ENCODE results near the gene ANKH. TPM values are rescaled to one million over a fixed set of nuclear protein-coding genes. Genes with fewer than 3 reads are reported as not detected.

ANKH gene
- total and polyA plus RNA-seq, 2 donors (not counting 1 experiment from before 2014, with no cell fraction given), result 13.7 to 71.1 TPM

DNA sequence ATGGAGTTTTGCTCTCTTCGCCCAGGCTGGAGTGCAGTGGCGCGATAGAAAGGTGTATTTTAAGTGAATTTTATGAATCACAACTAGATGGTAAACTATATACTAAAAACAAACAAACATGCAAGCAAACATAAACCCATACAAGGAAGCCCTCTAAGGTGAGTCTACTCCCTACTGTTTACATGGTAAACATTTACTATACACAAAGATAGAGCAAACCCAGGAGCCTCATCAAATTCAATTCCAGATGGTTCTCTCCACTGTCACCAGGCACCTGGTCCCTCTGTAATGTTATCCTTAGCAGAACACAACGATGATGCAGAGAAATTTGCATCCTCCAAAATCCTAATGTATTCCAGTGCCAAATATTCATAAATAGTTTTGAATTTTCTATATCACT, 17.9 kb downstream of the ANKH start:
- Histone ChIP-seq H3K4me2 (replicated peaks; ENCODE audit: low read depth, low read length, poor library complexity, severe bottlenecking) (no peak overlapping the region), H3K79me2 (ENCODE audit: control insufficient read depth, insufficient read depth, low read length) (peaks cover 15% of the 10 kb centered on the region), H3K27me3 (replicated peaks in 1 of 4; ENCODE audit: control extremely low read depth in 1 of 4, control insufficient read depth in 3 of 4, insufficient read depth in 4 of 4, low read length in 3 of 4) (no peaks in the 10 kb centered on the region), H3K27ac (ENCODE audit: low read length in 2 of 2) (no peak overlapping the region), H3K9ac (ENCODE audit: low read length) (no peak overlapping the region), H3K9me3 (ENCODE audit: control extremely low read depth in 1 of 3, control insufficient read depth in 2 of 3, insufficient read depth in 1 of 3, low read length in 2 of 3) (no peaks in the 10 kb centered on the region), H2AFZ (ENCODE audit: insufficient read depth, low read depth, low read length, poor library complexity, severe bottlenecking) (no peak overlapping the region), H4K20me1 (ENCODE audit: control insufficient read depth, insufficient read depth, low read length, poor library complexity, severe bottlenecking) (no peaks in the 10 kb centered on the region), H3K4me1 (ENCODE audit: control insufficient read depth in 2 of 2, insufficient read depth in 2 of 2, low read length in 2 of 2) (peaks cover 8 to 9% of the 10 kb centered on the region in 2 donors), H3K36me3 (replicated peaks in 1 of 2; ENCODE audit: control extremely low read depth in 1 of 2, control insufficient read depth in 1 of 2, extremely low read depth in 1 of 2, insufficient read depth in 2 of 2, low read length in 1 of 2) (no peaks in the 10 kb centered on the region), H3K4me3 (ENCODE audit: control extremely low read depth in 1 of 5, extremely low read depth in 1 of 5, insufficient read depth in 1 of 5, low read depth in 2 of 5, low read length in 4 of 5) (no peak overlapping the region)
- CTCF ChIA-PET, result no interaction called here
- no peak for TF ChIP-seq EZH2 (IDR thresholded peaks at IDR 0.05; ENCODE audit: borderline replicate concordance, insufficient read depth, low read depth, low read length, poor library complexity, severe bottlenecking)
- TF ChIP-seq, protein P1, sequence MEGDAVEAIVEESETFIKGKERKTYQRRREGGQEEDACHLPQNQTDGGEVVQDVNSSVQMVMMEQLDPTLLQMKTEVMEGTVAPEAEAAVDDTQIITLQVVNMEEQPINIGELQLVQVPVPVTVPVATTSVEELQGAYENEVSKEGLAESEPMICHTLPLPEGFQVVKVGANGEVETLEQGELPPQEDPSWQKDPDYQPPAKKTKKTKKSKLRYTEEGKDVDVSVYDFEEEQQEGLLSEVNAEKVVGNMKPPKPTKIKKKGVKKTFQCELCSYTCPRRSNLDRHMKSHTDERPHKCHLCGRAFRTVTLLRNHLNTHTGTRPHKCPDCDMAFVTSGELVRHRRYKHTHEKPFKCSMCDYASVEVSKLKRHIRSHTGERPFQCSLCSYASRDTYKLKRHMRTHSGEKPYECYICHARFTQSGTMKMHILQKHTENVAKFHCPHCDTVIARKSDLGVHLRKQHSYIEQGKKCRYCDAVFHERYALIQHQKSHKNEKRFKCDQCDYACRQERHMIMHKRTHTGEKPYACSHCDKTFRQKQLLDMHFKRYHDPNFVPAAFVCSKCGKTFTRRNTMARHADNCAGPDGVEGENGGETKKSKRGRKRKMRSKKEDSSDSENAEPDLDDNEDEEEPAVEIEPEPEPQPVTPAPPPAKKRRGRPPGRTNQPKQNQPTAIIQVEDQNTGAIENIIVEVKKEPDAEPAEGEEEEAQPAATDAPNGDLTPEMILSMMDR (IDR thresholded peaks at IDR 0.05), result no peak
- POLR2A ChIA-PET, result no interaction called here
- H3K4me3 Mint-ChIP-seq, result no peak overlapping the region
- no peaks in the 10 kb centered on the region for H3K27me3 Mint-ChIP-seq
- no peak overlapping the region for H3K27ac Mint-ChIP-seq
- DNase-seq (no peak), ATAC-seq (ENCODE audit: low read depth) (no peak)
- no CpG with 5 or more reads among the region's 4 CpGs for WGBS (ENCODE audit: insufficient coverage)
- H3K9me3 Mint-ChIP-seq (ENCODE audit: insufficient read depth), result no peaks in the 10 kb centered on the region
- intact Hi-C loops (cut with micrococcal nuclease), result no loop called here
- H3K4me1 Mint-ChIP-seq, result peaks cover 21% of the 10 kb centered on the region

DNA sequence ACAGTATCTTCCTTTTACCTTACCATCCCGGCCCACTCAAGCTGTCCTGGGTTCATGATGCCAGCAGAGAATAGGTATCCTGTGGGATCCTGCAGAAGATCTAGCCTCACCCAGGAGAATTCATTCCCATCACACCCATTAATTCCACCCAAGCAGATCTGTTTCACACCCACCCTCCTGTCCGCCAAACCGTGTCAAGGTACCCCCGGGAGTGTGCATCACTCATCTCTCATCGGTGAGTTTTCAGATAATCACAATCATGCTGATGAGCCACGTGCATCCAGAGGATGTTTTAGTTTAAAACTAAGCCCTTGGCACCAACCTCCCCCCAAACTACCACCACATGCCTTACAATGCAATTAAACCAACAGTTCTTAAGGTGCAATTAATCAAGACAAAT, 18.8 kb downstream of the ANKH start:
- ATAC-seq (ENCODE audit: low read depth) (no peak), DNase-seq (no peak)
- no peak overlapping the region for H3K4me2 ChIP-seq (replicated peaks; ENCODE audit: low read depth, low read length, poor library complexity, severe bottlenecking)
- H3K4me1 ChIP-seq (ENCODE audit: control insufficient read depth in 2 of 2, insufficient read depth in 2 of 2, low read length in 2 of 2), result peaks cover 8 to 9% of the 10 kb centered on the region in 2 donors
- H2AFZ ChIP-seq (ENCODE audit: insufficient read depth, low read depth, low read length, poor library complexity, severe bottlenecking), result no peak overlapping the region
- intact Hi-C loops (cut with micrococcal nuclease), result no loop called here
- no peaks in the 10 kb centered on the region for H4K20me1 ChIP-seq (ENCODE audit: control insufficient read depth, insufficient read depth, low read length, poor library complexity, severe bottlenecking)
- H3K9me3 ChIP-seq (ENCODE audit: control extremely low read depth in 1 of 3, control insufficient read depth in 2 of 3, insufficient read depth in 1 of 3, low read length in 2 of 3), result no peaks in the 10 kb centered on the region
- no peaks in the 10 kb centered on the region for H3K27me3 ChIP-seq (replicated peaks in 1 of 4; ENCODE audit: control extremely low read depth in 1 of 4, control insufficient read depth in 3 of 4, insufficient read depth in 4 of 4, low read length in 3 of 4)
- Mint-ChIP-seq H3K4me3 (no peak overlapping the region), H3K27ac (no peak overlapping the region), H3K27me3 (no peaks in the 10 kb centered on the region), H3K4me1 (peaks cover 21% of the 10 kb centered on the region), H3K9me3 (ENCODE audit: insufficient read depth) (no peaks in the 10 kb centered on the region)
- no peaks in the 10 kb centered on the region for H3K36me3 ChIP-seq (replicated peaks in 1 of 2; ENCODE audit: control extremely low read depth in 1 of 2, control insufficient read depth in 1 of 2, extremely low read depth in 1 of 2, insufficient read depth in 2 of 2, low read length in 1 of 2)
- CTCF ChIA-PET, result interaction anchor here (0.8 kb wide), 1 partner anchor 17 kb away, joined by 3 read pairs; no protein-coding TSS in a partner anchor
- POLR2A ChIA-PET, result no interaction called here
- H3K9ac ChIP-seq (ENCODE audit: low read length), result no peak overlapping the region
- TF ChIP-seq EZH2 (IDR thresholded peaks at IDR 0.05; ENCODE audit: borderline replicate concordance, insufficient read depth, low read depth, low read length, poor library complexity, severe bottlenecking), result no peak
- TF ChIP-seq, protein P1 (IDR thresholded peaks at IDR 0.05), result no peak
- H3K79me2 ChIP-seq (ENCODE audit: control insufficient read depth, insufficient read depth, low read length), result peaks cover 10% of the 10 kb centered on the region
- no peak overlapping the region for H3K4me3 ChIP-seq (ENCODE audit: control extremely low read depth in 1 of 5, extremely low read depth in 1 of 5, insufficient read depth in 1 of 5, low read depth in 2 of 5, low read length in 4 of 5)
- WGBS (ENCODE audit: insufficient coverage), result 86% methylated on average over 6 of the region's 6 CpGs
- no peak overlapping the region for H3K27ac ChIP-seq (ENCODE audit: low read length in 2 of 2)
